ENCODE results near the gene MORN1.

The MORN1 gene

GRCh38 chr1:2345297-2346075 lies 45.9 kb downstream of the MORN1 start:
- Histone ChIP-seq H3K4me3 (ENCODE audit: low read depth, low read length) (no peak overlapping the region), H3K4me2 (ENCODE audit: low read length) (no peak overlapping the region), H3K36me3 (ENCODE audit: control insufficient read depth, insufficient read depth, low read length) (no peaks in the 10 kb centered on the region), H3K27ac (no peak overlapping the region), H2AFZ (no peak overlapping the region), H3K79me2 (no peaks in the 10 kb centered on the region), H3K27me3 (ENCODE audit: control insufficient read depth, insufficient read depth, low read length) (no peaks in the 10 kb centered on the region), H3K9me3 (ENCODE audit: control insufficient read depth, low read length) (no peaks in the 10 kb centered on the region), H3K9ac (no peak overlapping the region), H3K4me1 (no peaks in the 10 kb centered on the region)
- TF ChIP-seq CTCF (IDR thresholded peaks at IDR 0.05): no peak

DNA sequence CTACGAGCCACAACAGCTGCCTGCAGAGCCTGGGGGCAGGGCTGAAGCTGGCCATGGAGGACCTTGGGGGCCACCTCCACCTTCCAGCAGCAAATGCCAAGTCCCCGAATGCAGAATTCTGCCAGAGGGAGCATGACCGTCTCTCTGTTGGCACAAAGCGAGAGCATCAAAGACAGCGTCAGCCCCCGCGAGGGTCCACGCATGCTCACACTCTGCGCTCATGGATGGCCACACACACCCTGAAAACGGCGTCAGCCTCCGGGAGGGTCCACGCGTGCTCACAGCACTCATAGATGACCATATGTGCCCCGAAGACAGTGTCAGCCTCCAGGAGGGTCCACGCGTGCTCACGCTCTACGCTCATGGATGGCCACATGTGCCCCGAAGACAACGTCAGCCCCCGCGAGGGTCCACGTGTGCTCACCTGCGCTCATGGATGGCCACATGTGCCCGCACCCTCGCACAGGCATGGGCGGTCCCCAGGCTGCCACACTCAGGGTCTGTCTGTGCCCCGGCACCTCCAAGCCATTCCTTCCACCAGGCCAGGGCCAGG lies 46.5 kb downstream of the MORN1 start:
- H3K4me3 ChIP-seq (ENCODE audit: low read depth, low read length): no peak overlapping the region
- H3K79me2 ChIP-seq: no peaks in the 10 kb centered on the region
- H3K4me1 ChIP-seq: no peaks in the 10 kb centered on the region
- no peak overlapping the region for H3K9ac ChIP-seq
- no peaks in the 10 kb centered on the region for H3K36me3 ChIP-seq (ENCODE audit: control insufficient read depth, insufficient read depth, low read length)
- H2AFZ ChIP-seq: no peak overlapping the region
- no peaks in the 10 kb centered on the region for H3K9me3 ChIP-seq (ENCODE audit: control insufficient read depth, low read length)
- H3K27me3 ChIP-seq (ENCODE audit: control insufficient read depth, insufficient read depth, low read length): no peaks in the 10 kb centered on the region
- no peak overlapping the region for H3K4me2 ChIP-seq (ENCODE audit: low read length)
- TF ChIP-seq CTCF (IDR thresholded peaks at IDR 0.05): no peak
- H3K27ac ChIP-seq: no peak overlapping the region

GRCh38 chr1:2344121-2344681 lies 47.2 kb downstream of the MORN1 start:
- H3K79me2 ChIP-seq: no peaks in the 10 kb centered on the region
- no peak overlapping the region for H2AFZ ChIP-seq
- H3K27ac ChIP-seq: no peak overlapping the region
- H3K27me3 ChIP-seq (ENCODE audit: control insufficient read depth, insufficient read depth, low read length): no peaks in the 10 kb centered on the region
- H3K4me1 ChIP-seq: no peaks in the 10 kb centered on the region
- H3K9ac ChIP-seq: no peak overlapping the region
- H3K4me2 ChIP-seq (ENCODE audit: low read length): no peak overlapping the region
- TF ChIP-seq CTCF (IDR thresholded peaks at IDR 0.05): no peak
- H3K9me3 ChIP-seq (ENCODE audit: control insufficient read depth, low read length): no peaks in the 10 kb centered on the region
- H3K36me3 ChIP-seq (ENCODE audit: control insufficient read depth, insufficient read depth, low read length): no peaks in the 10 kb centered on the region
- H3K4me3 ChIP-seq (ENCODE audit: low read depth, low read length): no peak overlapping the region

- Histone ChIP-seq H3K27me3 (ENCODE audit: control insufficient read depth, insufficient read depth, low read length) (no peaks in the 10 kb centered on the region), H3K36me3 (ENCODE audit: control insufficient read depth, insufficient read depth, low read length) (no peaks in the 10 kb centered on the region), H3K27ac (no peak overlapping the region), H3K9me3 (ENCODE audit: control insufficient read depth, low read length) (no peaks in the 10 kb centered on the region), H3K4me1 (no peaks in the 10 kb centered on the region), H3K79me2 (no peaks in the 10 kb centered on the region), H3K4me3 (ENCODE audit: low read depth, low read length) (no peak overlapping the region), H3K4me2 (ENCODE audit: low read length) (no peak overlapping the region), H3K9ac (no peak overlapping the region), H2AFZ (no peak overlapping the region)
- TF ChIP-seq CTCF (IDR thresholded peaks at IDR 0.05): no peak
Measured at GRCh38 chr1:2343023-2343935, 48.1 kb downstream of the MORN1 start.

Measured in parathyroid adenoma (tissue), 2 donors.